ENCODE measurements around the gene USP21. TPM values are rescaled to one million over a fixed set of nuclear protein-coding genes. Genes with fewer than 3 reads are reported as not detected.
A peak's percentile ranks its signal among the peaks of the same experiment; 100 is the strongest.

USP21 gene
- total RNA-seq, 1 donor from 2014 or later = 21.5 TPM

DNA sequence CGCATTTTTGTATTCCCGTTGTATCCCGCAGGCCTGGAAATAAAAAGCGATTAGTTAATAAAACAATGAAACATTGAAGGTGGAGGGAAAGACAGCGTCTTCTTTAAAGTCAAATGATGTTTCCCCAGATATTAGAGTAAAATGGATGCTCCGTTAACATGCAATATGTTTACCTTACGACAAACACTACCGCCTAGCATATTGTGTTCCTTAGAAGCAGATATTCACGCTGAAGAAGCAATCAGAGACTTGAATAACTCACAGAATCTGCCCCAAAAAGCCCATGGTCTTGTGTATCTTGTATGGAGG is 18.6 kb downstream of the USP21 start:
- peak overlapping the region; percentile 98 for H3K27ac Mint-ChIP-seq (ENCODE audit: unreplicated experiment)
- H3K27me3 Mint-ChIP-seq (ENCODE audit: unreplicated experiment) = peaks cover 14% of the 10 kb centered on the region
- TF ChIP-seq CTCF (IDR thresholded peaks at IDR 0.05; ENCODE audit: partially characterized antibody, unreplicated experiment) = no peak
- peaks cover 8% of the 10 kb centered on the region for H3K4me1 Mint-ChIP-seq (ENCODE audit: low read depth, unreplicated experiment)
- H3K36me3 Mint-ChIP-seq (ENCODE audit: unreplicated experiment) = peaks cover 5% of the 10 kb centered on the region
- no peak for DNase-seq
- H3K9me3 Mint-ChIP-seq (ENCODE audit: unreplicated experiment) = peaks cover 11% of the 10 kb centered on the region
- H3K4me3 Mint-ChIP-seq (ENCODE audit: unreplicated experiment) = peak overlapping the region; percentile 100

GRCh38 chr1:161179698-161180097 is 20.4 kb downstream of the USP21 start:
- DNase-seq = no peak
- H3K9me3 Mint-ChIP-seq (ENCODE audit: unreplicated experiment) = peaks cover 11% of the 10 kb centered on the region
- H3K36me3 Mint-ChIP-seq (ENCODE audit: unreplicated experiment) = no peaks in the 10 kb centered on the region
- no peak overlapping the region for H3K27ac Mint-ChIP-seq (ENCODE audit: unreplicated experiment)
- peaks cover 8% of the 10 kb centered on the region for H3K4me1 Mint-ChIP-seq (ENCODE audit: low read depth, unreplicated experiment)
- TF ChIP-seq CTCF (IDR thresholded peaks at IDR 0.05; ENCODE audit: partially characterized antibody, unreplicated experiment) = no peak
- peaks cover 12% of the 10 kb centered on the region for H3K27me3 Mint-ChIP-seq (ENCODE audit: unreplicated experiment)
- no peak overlapping the region for H3K4me3 Mint-ChIP-seq (ENCODE audit: unreplicated experiment)

- H3K27ac Mint-ChIP-seq (ENCODE audit: unreplicated experiment) = no peak overlapping the region
- H3K9me3 Mint-ChIP-seq (ENCODE audit: unreplicated experiment) = peaks cover 9% of the 10 kb centered on the region
- TF ChIP-seq CTCF (IDR thresholded peaks at IDR 0.05; ENCODE audit: partially characterized antibody, unreplicated experiment) = peak; percentile 19
- no peaks in the 10 kb centered on the region for H3K36me3 Mint-ChIP-seq (ENCODE audit: unreplicated experiment)
- no peak for DNase-seq
- H3K4me3 Mint-ChIP-seq (ENCODE audit: unreplicated experiment) = no peak overlapping the region
- peaks cover 12% of the 10 kb centered on the region for H3K27me3 Mint-ChIP-seq (ENCODE audit: unreplicated experiment)
- H3K4me1 Mint-ChIP-seq (ENCODE audit: low read depth, unreplicated experiment) = peaks cover 14% of the 10 kb centered on the region
Measured at GRCh38 chr1:161180639-161181038, 21.3 kb downstream of the USP21 start.

GRCh38 chr1:161182214-161182613 is 22.9 kb downstream of the USP21 start:
- no peak for TF ChIP-seq CTCF (IDR thresholded peaks at IDR 0.05; ENCODE audit: partially characterized antibody, unreplicated experiment)
- peaks cover 8% of the 10 kb centered on the region for H3K9me3 Mint-ChIP-seq (ENCODE audit: unreplicated experiment)
- H3K27me3 Mint-ChIP-seq (ENCODE audit: unreplicated experiment) = peaks cover 8% of the 10 kb centered on the region
- H3K27ac Mint-ChIP-seq (ENCODE audit: unreplicated experiment) = no peak overlapping the region
- DNase-seq = no peak
- no peak overlapping the region for H3K4me3 Mint-ChIP-seq (ENCODE audit: unreplicated experiment)
- H3K4me1 Mint-ChIP-seq (ENCODE audit: low read depth, unreplicated experiment) = peaks cover 14% of the 10 kb centered on the region
- no peaks in the 10 kb centered on the region for H3K36me3 Mint-ChIP-seq (ENCODE audit: unreplicated experiment)

DNA sequence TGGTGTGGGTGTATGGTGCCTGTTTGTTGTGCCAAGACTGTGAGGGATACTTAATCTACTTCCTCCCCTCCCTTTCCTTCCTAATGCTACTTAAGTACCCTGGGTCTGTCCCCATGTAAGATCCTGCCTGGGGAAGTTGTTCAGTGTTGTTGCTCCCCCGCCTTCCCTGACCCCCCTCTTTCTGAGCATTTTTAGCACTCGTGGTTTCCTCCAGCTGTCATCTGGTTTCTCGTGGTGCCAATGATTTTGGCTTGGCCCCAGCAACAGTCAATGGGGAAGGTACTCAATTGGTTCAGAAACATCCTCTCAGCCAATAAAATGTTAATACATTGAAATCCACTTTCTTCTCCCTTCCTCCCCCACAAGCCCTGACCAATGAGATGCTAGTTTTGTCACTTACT is 26.0 kb downstream of the USP21 start:
- Mint-ChIP-seq H3K4me1 (ENCODE audit: low read depth, unreplicated experiment) (peaks cover 6% of the 10 kb centered on the region), H3K27me3 (ENCODE audit: unreplicated experiment) (peaks cover 2% of the 10 kb centered on the region), H3K27ac (ENCODE audit: unreplicated experiment) (no peak overlapping the region), H3K36me3 (ENCODE audit: unreplicated experiment) (no peaks in the 10 kb centered on the region), H3K4me3 (ENCODE audit: unreplicated experiment) (no peak overlapping the region), H3K9me3 (ENCODE audit: unreplicated experiment) (peaks cover 1% of the 10 kb centered on the region)
- no peak for DNase-seq
- no peak for TF ChIP-seq CTCF (IDR thresholded peaks at IDR 0.05; ENCODE audit: partially characterized antibody, unreplicated experiment)
